DND-41 (cell line): ENCODE results near the gene TEX19.

Experiments
- ATAC-seq: fragments of 200-7000 bp; cut with Tn5 transposase; 3 replicates; pipeline ENCODE4 v1.9.1; 2021; ENCODE audit warnings: low read depth; ENCODE audit not compliant: insufficient read depth
- DNase-seq: peaks from one replicate; pipeline ENCODE4 v3.0.0-alpha.2; 2020
- H2AFZ ChIP-seq: 2 replicates; pipeline ENCODE4 v1.6.0; 2012; ENCODE audit warnings: low read depth, low read length
- H3K27ac ChIP-seq: 2 replicates; pipeline ENCODE4 v1.5.1; 2012; ENCODE audit warnings: low read length, inconsistent platforms
- H3K27me3 ChIP-seq: fragments of 200-600 bp; sonication (generic); 2 replicates; pipeline ENCODE4 v1.6.0; 2012; ENCODE audit warnings: low read length, mild to moderate bottlenecking, inconsistent platforms; ENCODE audit not compliant: insufficient read depth, poor library complexity
- H3K36me3 ChIP-seq: 2 replicates; pipeline ENCODE4 v1.5.1; 2012; ENCODE audit warnings: low read length, inconsistent platforms; ENCODE audit not compliant: insufficient read depth
- H3K4me1 ChIP-seq: 2 replicates; pipeline ENCODE4 v1.5.1; 2012; ENCODE audit warnings: mild to moderate bottlenecking, low read length; ENCODE audit not compliant: insufficient read depth
- H3K4me2 ChIP-seq: 2 replicates; pipeline ENCODE4 v1.6.0; 2012; ENCODE audit warnings: mild to moderate bottlenecking, moderate library complexity, low read length, inconsistent platforms; ENCODE audit not compliant: insufficient read depth
- H3K4me3 ChIP-seq, 2 experiments: fragments of 200-600 bp in 1 of 2; shearing (Covaris generic) in 1 of 2; 2 replicates each; pipeline ENCODE4 v1.5.1; 2012 to 2016; ENCODE audit warnings: inconsistent platforms in 2 of 2, low read length in 2 of 2, mild to moderate bottlenecking in 2 of 2, low read depth in 1 of 2, moderate library complexity in 1 of 2
- H3K79me2 ChIP-seq: 2 replicates; pipeline ENCODE4 v1.6.0; 2012; ENCODE audit warnings: low read length, inconsistent platforms; ENCODE audit not compliant: insufficient read depth
- H3K9ac ChIP-seq: 2 replicates; pipeline ENCODE4 v1.6.0; 2012; ENCODE audit warnings: low read depth, mild to moderate bottlenecking, inconsistent platforms, low read length, moderate library complexity
- H3K9me3 ChIP-seq: 2 replicates; pipeline ENCODE4 v1.5.1; 2012; ENCODE audit warnings: low read length, moderate library complexity, mild to moderate bottlenecking, inconsistent platforms; ENCODE audit not compliant: insufficient read depth, severe bottlenecking
- H4K20me1 ChIP-seq: 2 replicates; pipeline ENCODE4 v1.6.0; 2012; ENCODE audit warnings: low read length; ENCODE audit not compliant: insufficient read depth
- CTCF ChIP-seq: IDR thresholded peaks from 2 replicates; pipeline ENCODE4 v1.5.1; 2012; ENCODE audit warnings: borderline replicate concordance, low read length, moderate library complexity, mild to moderate bottlenecking; ENCODE audit not compliant: poor library complexity, severe bottlenecking; ENCODE audit errors: extremely low read depth
- EZH2 ChIP-seq: IDR thresholded peaks from 3 replicates; pipeline ENCODE4 v1.6.1; 2012; ENCODE audit warnings: borderline replicate concordance, low read depth, mild to moderate bottlenecking, moderate library complexity, low read length, inconsistent platforms; ENCODE audit not compliant: severe bottlenecking

Gene TEX19

GRCh38 chr17:82351254-82351712, 7.8 kb upstream of the TEX19 start:
- Histone ChIP-seq H3K36me3 (no peaks in the 10 kb centered on the region), H3K4me3 (no peak overlapping the region), H3K27ac (no peak overlapping the region), H3K9ac (no peak overlapping the region), H3K4me2 (peak overlapping the region; percentile 16; the same call in 1 of the 2 replicates), H3K79me2 (no peaks in the 10 kb centered on the region), H2AFZ (peak overlapping the region; percentile 55), H3K4me1 (peaks cover 15% of the 10 kb centered on the region), H3K9me3 (no peaks in the 10 kb centered on the region), H3K27me3 (no peaks in the 10 kb centered on the region), H4K20me1 (no peaks in the 10 kb centered on the region)
- TF ChIP-seq EZH2 (no peak), CTCF (no peak)
- DNase-seq (no peak), ATAC-seq (peak; percentile 2; the same call in 1 of the 3 replicates)

- Histone ChIP-seq H4K20me1 (no peaks in the 10 kb centered on the region), H3K4me2 (peak overlapping the region; percentile 22; the same call in 1 of the 2 replicates), H3K27ac (peak overlapping the region; percentile 17), H3K9ac (no peak overlapping the region), H3K9me3 (no peaks in the 10 kb centered on the region), H3K4me3 (no peak overlapping the region), H3K79me2 (no peaks in the 10 kb centered on the region), H3K4me1 (peaks cover 17% of the 10 kb centered on the region), H3K36me3 (no peaks in the 10 kb centered on the region), H2AFZ (peak overlapping the region; percentile 55), H3K27me3 (no peaks in the 10 kb centered on the region)
- peak; percentile 97 for TF ChIP-seq CTCF
- no peak for TF ChIP-seq EZH2
- peak; percentile 93 for ATAC-seq
- peak; percentile 87 for DNase-seq
Observed at GRCh38 chr17:82351713-82352488, 7.1 kb upstream of the TEX19 start.

GRCh38 chr17:82353484-82353883, 5.6 kb upstream of the TEX19 start:
- Histone ChIP-seq H3K4me2 (no peak overlapping the region), H3K4me1 (peaks cover 33% of the 10 kb centered on the region)

More at GRCh38 chr17:82353484-82353883, 5.6 kb upstream of the TEX19 start:
- no peaks in the 10 kb centered on the region for H4K20me1 ChIP-seq
- ATAC-seq (no peak), DNase-seq (no peak)
- H3K9me3 ChIP-seq = no peaks in the 10 kb centered on the region
- no peaks in the 10 kb centered on the region for H3K36me3 ChIP-seq
- H3K79me2 ChIP-seq = no peaks in the 10 kb centered on the region
- TF ChIP-seq EZH2 = no peak
- no peak for TF ChIP-seq CTCF
- no peak overlapping the region for H3K4me3 ChIP-seq
- no peaks in the 10 kb centered on the region for H3K27me3 ChIP-seq
- no peak overlapping the region for H3K9ac ChIP-seq
- no peak overlapping the region for H2AFZ ChIP-seq
- H3K27ac ChIP-seq = no peak overlapping the region; the same call in 1 of the 2 replicates
